RWPE2 (cell line): Measurements from ENCODE around the gene PDE4D.

Experiments used
- ATAC-seq: fragments of 200-7000 bp; cut with Tn5 transposase; 3 replicates; pipeline ENCODE4 v1.9.1; 2021; ENCODE audit warnings: low read depth
- DNase-seq: peaks from one replicate; pipeline ENCODE4 v3.0.0-alpha.2; 2020; ENCODE audit warnings: low spot score
- H3K27ac ChIP-seq: fragments of 450-650 bp; 2 replicates; pipeline ENCODE4 v1.5.1; 2017; ENCODE audit warnings: mild to moderate bottlenecking; ENCODE audit not compliant: poor library complexity, severe bottlenecking
- H3K27me3 ChIP-seq: fragments of 250-450 bp; sonication (Bioruptor Pico); 2 replicates; pipeline ENCODE4 v1.5.1; 2021; ENCODE audit warnings: mild to moderate bottlenecking, moderate library complexity; ENCODE audit not compliant: insufficient read depth, poor library complexity, severe bottlenecking
- H3K36me3 ChIP-seq: fragments of 250-450 bp; sonication (Bioruptor Pico); 2 replicates; pipeline ENCODE4 v1.5.1; 2020; ENCODE audit warnings: low read depth, mild to moderate bottlenecking, moderate library complexity
- H3K4me1 ChIP-seq: fragments of 250-450 bp; sonication (Bioruptor Pico); 2 replicates; pipeline ENCODE4 v1.5.1; 2021; ENCODE audit warnings: mild to moderate bottlenecking, moderate library complexity; ENCODE audit not compliant: insufficient read depth, poor library complexity, severe bottlenecking
- H3K4me3 ChIP-seq: fragments of 250-450 bp; sonication (Bioruptor Pico); 2 replicates; pipeline ENCODE4 v1.5.1; 2021; ENCODE audit warnings: mild to moderate bottlenecking, moderate library complexity; ENCODE audit not compliant: severe bottlenecking
- H3K9me3 ChIP-seq: fragments of 250-450 bp; sonication (Bioruptor Pico); 2 replicates; pipeline ENCODE4 v1.5.1; 2021; ENCODE audit warnings: mild to moderate bottlenecking, moderate library complexity; ENCODE audit not compliant: severe bottlenecking
- TF ChIP-seq, protein P1 (sequence below): fragments of 450-650 bp; IDR thresholded peaks from one replicate; pipeline ENCODE4 v1.5.1; 2017; ENCODE audit warnings: mild to moderate bottlenecking, moderate library complexity; ENCODE audit not compliant: poor library complexity, severe bottlenecking

Gene PDE4D

DNA sequence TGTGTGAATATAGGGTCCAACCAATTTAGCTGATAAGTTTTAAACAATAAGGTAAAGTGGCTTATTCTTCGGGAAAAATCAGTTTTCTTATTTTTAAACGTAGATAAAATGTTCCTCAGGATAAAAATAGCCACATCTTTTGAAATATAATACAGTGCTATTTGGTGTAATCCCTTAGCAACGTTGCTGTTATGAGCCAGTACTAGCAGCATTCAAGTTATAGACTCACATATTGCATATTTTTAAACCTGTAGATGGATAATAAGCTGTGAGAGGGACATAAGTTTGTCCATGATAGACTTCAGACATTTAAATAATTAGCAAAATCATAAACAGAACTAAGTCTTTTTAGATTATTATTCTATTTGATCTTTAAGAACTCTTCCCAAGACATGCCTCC, 6.3 kb downstream of the PDE4D start:
- TF ChIP-seq, protein P1, sequence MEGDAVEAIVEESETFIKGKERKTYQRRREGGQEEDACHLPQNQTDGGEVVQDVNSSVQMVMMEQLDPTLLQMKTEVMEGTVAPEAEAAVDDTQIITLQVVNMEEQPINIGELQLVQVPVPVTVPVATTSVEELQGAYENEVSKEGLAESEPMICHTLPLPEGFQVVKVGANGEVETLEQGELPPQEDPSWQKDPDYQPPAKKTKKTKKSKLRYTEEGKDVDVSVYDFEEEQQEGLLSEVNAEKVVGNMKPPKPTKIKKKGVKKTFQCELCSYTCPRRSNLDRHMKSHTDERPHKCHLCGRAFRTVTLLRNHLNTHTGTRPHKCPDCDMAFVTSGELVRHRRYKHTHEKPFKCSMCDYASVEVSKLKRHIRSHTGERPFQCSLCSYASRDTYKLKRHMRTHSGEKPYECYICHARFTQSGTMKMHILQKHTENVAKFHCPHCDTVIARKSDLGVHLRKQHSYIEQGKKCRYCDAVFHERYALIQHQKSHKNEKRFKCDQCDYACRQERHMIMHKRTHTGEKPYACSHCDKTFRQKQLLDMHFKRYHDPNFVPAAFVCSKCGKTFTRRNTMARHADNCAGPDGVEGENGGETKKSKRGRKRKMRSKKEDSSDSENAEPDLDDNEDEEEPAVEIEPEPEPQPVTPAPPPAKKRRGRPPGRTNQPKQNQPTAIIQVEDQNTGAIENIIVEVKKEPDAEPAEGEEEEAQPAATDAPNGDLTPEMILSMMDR = no peak
- no peak for ATAC-seq
- no peaks in the 10 kb centered on the region for H3K36me3 ChIP-seq
- peaks cover 30% of the 10 kb centered on the region for H3K27me3 ChIP-seq
- no peak overlapping the region for H3K27ac ChIP-seq
- H3K9me3 ChIP-seq = no peaks in the 10 kb centered on the region
- DNase-seq = no peak
- no peaks in the 10 kb centered on the region for H3K4me1 ChIP-seq
- H3K4me3 ChIP-seq = no peak overlapping the region

GRCh38 chr5:59874675-59875074, 18.9 kb downstream of the PDE4D start:
- ATAC-seq (no peak), DNase-seq (no peak)
- Histone ChIP-seq H3K9me3 (no peaks in the 10 kb centered on the region), H3K27ac (no peak overlapping the region), H3K36me3 (no peaks in the 10 kb centered on the region), H3K27me3 (peaks cover 30% of the 10 kb centered on the region), H3K4me1 (no peaks in the 10 kb centered on the region), H3K4me3 (no peak overlapping the region)
- TF ChIP-seq, protein P1 = no peak

- no peak for DNase-seq
- no peak overlapping the region for H3K27ac ChIP-seq
These were observed 20.4 kb downstream of the PDE4D start for GRCh38 chr5:59873113-59873512.

DNA sequence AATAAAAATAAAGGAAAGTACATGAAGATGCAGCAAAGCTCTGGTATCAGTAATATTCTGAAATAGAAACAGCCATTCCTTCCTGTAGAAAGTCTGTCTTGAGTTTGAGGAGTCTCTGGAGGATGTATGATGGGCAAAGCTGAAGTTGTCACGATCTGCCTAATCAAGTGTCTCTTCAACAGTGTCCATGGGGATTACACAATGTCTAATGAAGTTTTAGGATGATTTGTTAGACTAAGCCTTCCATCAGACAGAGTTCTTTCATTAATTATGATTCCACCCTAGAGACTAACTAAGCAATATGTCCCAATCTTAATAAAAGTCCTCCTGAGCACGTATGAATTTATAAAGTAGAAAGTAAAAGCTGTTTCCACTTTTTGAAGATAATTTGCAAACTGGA, 26.9 kb downstream of the PDE4D start:
- no peaks in the 10 kb centered on the region for H3K9me3 ChIP-seq
- H3K4me3 ChIP-seq = no peak overlapping the region
- H3K27me3 ChIP-seq = peaks cover 52% of the 10 kb centered on the region
- ATAC-seq (no peak), DNase-seq (no peak)
- no peaks in the 10 kb centered on the region for H3K4me1 ChIP-seq
- TF ChIP-seq, protein P1 = no peak
- H3K27ac ChIP-seq = no peak overlapping the region
- no peaks in the 10 kb centered on the region for H3K36me3 ChIP-seq

More at GRCh38 chr5:59873113-59873512, 20.4 kb downstream of the PDE4D start:
- Histone ChIP-seq H3K4me3 (no peak overlapping the region), H3K9me3 (no peaks in the 10 kb centered on the region), H3K36me3 (no peaks in the 10 kb centered on the region), H3K27me3 (peaks cover 40% of the 10 kb centered on the region), H3K4me1 (no peaks in the 10 kb centered on the region)
- TF ChIP-seq, protein P1 = no peak
- no peak for ATAC-seq

DNA sequence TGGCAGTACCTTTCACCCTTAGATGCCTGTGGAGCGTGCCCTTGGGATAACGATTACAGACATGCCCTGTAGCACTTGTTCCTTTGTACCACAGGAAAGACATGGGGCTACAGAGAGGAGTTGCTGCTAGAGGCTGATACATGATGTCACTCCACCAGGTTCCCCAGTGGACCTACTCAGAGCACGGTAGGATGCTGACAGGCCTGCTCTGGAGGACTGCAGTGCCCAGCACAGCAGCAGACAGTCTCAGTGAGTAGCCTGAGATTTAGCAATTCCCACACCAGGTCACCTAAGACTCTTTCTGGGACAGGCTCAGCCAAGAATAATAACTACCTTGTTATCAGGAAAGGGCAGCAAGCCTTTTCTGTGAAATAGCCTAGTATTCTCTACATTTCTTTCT, 28.8 kb downstream of the PDE4D start:
- H3K4me1 ChIP-seq = no peaks in the 10 kb centered on the region
- no peak overlapping the region for H3K27ac ChIP-seq
- TF ChIP-seq, protein P1 = no peak
- no peaks in the 10 kb centered on the region for H3K36me3 ChIP-seq
- no peak overlapping the region for H3K4me3 ChIP-seq
- H3K9me3 ChIP-seq = no peaks in the 10 kb centered on the region
- H3K27me3 ChIP-seq = peaks cover 39% of the 10 kb centered on the region
- ATAC-seq = peak; percentile 19; the same call in 1 of the 3 replicates
- no peak for DNase-seq
